Amniotic epithelial cell (primary cell): ENCODE measurements around the gene TBX1.

Source experiments
- DNase-seq: peaks from one replicate; pipeline ENCODE4 v3.0.0-alpha.2; 2010; ENCODE audit warnings: low read depth

The TBX1 gene

DNA sequence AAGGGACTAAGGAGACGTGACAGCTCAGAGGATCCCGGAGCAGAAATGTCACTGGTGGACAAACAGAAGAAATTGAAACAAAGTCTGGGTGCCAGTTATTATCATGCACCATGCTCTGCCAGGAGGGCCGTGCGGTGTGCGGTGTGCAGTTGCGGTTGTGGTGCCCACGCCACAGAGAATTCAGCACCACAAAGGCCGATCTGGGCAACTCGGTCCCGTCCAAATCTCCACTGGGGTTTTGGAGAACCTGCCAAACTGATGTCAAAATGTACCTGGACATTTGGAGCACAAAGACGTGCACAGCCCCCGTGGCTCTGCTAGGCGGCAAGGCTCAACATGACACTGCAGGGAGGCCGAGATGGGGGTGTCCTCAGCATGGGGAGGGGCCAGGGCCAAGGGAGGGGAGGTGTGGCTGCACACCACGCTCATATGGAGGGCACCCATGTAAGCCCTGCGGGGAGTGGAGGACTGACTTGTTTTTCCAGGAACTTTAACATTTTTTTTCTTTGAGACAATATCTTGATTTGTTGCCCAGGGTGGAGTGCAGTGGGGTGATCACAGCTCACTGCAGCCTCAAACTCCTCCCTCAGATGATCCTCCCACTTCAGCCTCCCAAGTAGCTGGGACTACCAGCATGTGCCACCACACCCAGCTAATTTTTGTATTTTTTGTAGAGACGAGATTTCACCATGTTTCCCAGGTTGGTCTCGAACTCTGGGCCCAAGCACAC, 54.7 kb downstream of the TBX1 start:
- DNase-seq: no peak

DNA sequence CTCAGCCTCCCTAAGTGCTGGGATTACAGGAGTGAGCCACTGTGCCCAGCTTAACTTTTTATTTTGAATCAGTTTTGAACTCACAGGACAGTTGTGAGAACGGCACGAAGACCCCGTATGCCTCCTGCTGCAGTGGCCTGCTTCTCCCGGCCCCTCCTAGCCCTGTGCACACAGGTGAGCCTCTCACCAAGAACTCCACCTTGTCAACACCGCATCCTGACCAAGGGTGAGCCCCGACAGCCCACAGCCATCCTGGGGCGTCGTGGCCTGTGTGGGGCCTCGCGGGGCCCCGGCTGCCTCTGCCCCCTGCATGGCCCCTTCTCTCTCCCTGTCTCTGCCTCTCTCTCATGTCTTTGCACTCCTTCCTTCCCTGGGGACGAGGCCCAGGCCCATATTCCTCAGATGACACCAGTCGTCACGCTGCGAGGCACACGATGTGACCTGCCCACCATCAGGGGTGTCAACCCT, 55.3 kb downstream of the TBX1 start:
- no peak for DNase-seq

DNA sequence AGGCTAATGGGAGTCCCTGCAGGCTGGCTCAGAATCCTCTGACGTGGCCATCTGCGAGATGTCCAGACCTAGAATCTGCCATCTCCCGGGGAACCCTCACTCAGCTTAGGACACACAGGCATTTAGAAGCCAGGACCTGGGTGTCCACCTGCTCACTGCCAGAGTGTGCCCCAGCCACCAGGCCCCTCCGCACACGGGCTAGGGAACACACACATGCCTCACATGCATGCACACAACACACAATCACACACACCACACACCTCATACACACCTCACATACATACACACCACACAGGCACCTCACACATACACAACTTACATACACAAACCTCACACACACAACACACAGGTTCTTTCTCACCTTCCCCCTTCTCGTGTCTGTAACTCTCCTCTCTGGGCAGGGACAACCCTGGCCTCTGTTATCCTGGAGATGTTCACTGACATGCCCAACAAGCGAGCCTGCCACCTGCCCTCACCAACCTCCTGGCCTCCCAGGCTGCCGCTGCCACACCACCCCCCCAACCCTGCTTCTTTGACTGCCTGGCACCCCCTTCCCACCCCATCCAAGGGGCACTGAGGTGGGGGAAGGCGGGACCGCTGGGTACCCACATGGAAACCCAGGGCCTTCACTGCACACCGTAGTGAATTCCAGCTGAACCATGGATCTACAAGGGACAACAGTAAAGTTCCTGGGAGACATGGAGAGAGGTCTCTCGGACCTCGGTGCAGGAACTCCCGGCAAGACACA, 56.0 kb downstream of the TBX1 start:
- DNase-seq: no peak
